Measurements from ENCODE around the gene PPP6R1. TPM values are rescaled to one million over a fixed set of nuclear protein-coding genes. Genes with fewer than 3 reads are reported as not detected.

Gene PPP6R1, protein sequence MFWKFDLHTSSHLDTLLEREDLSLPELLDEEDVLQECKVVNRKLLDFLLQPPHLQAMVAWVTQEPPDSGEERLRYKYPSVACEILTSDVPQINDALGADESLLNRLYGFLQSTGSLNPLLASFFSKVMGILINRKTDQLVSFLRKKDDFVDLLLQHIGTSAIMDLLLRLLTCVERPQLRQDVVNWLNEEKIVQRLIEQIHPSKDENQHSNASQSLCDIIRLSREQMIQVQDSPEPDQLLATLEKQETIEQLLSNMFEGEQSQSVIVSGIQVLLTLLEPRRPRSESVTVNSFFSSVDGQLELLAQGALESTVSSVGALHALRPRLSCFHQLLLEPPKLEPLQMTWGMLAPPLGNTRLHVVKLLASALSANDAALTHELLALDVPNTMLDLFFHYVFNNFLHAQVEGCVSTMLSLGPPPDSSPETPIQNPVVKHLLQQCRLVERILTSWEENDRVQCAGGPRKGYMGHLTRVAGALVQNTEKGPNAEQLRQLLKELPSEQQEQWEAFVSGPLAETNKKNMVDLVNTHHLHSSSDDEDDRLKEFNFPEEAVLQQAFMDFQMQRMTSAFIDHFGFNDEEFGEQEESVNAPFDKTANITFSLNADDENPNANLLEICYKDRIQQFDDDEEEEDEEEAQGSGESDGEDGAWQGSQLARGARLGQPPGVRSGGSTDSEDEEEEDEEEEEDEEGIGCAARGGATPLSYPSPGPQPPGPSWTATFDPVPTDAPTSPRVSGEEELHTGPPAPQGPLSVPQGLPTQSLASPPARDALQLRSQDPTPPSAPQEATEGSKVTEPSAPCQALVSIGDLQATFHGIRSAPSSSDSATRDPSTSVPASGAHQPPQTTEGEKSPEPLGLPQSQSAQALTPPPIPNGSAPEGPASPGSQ
- total RNA-seq = 10 to 100 TPM; 28.6 to 59.9 (median 41.1) TPM
- polyA plus RNA-seq = 10 to 100 TPM; 34.7 to 60.4 TPM
- long read RNA-seq, donor 1, transcript PPP6R1-201 (24 exons, 3,961 nt) = major isoform, 25 of 59 reads
- long read RNA-seq, donor 1, partial matches to known transcripts = 16 of 59 reads
- long read RNA-seq, donor 1, other reads (novel, unspliced or antisense) = 13 of 59 reads
- long read RNA-seq, donor 2, transcript PPP6R1-204 (7 exons, 2,389 nt) = minor isoform, 6 of 74 reads
- long read RNA-seq, donor 2, transcript PPP6R1-201 (24 exons, 3,961 nt) = major isoform, 10 of 74 reads
- long read RNA-seq, donor 2, partial matches to known transcripts = 44 of 74 reads
- long read RNA-seq, donor 2, other reads (novel, unspliced or antisense) = 12 of 74 reads
- long read RNA-seq, donor 3, transcript PPP6R1-204 (7 exons, 2,389 nt) = minor isoform, 8 of 125 reads
- long read RNA-seq, donor 3, transcript PPP6R1-201 (24 exons, 3,961 nt) = major isoform, 64 of 125 reads
- long read RNA-seq, donor 3, partial matches to known transcripts = 30 of 125 reads
- long read RNA-seq, donor 3, other reads (novel, unspliced or antisense) = 22 of 125 reads

DNA sequence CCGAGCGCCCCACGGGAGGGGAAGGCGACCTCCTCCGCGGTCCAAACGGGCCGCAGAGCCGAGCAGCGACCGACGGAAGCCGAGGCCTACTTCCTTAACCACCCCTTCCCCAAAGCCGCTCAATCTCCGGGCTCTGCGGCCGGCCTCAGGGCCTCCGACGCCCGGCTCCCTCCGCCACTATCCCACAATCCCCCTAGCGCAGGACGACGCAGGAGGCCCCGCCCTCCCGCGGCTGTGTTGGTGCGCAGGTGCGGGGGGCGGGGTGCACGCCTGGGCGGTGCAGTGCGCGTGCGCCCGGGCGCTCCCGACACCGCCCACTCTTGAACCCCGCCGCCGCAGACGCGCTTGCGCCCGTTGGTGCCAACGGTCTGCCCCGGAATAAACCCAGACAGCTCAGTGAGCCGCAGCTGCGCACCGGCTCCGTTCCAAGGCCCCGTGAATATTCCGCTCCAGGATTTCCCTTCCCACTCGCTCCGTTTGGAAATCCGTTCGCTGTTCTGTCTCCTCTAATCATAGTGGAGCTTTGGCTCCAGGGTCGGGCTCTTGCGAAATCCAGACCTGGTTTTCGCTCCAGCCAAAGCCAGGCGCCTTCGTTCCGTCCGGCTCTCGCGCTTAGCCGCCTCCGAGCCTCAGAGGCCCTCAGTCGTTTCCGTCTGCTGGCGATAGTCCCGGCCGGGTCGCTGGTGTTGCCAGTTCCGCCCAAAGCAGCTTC lies at the start of gene PPP6R1:
PPP6R1 (minus strand) TSS at position 190 of the 712 bp plus-strand sequence. CDS start 11,914 bp downstream, outside the sequence.
- peak within 1 kb of the TSS; percentile 76 to 99 (median 94) for H3K4me3 ChIP-seq
- intact Hi-C loops (cut with DNase I) = loop anchor here in 6 of 10 donors (1.0 to 5.0 kb wide), 7 partner anchors 21 to 202 kb away; partner anchors contain the start of genes HSPBP1 (in 3 of the 6), KMT5C (in 2 of the 6), ISOC2 (in 1 of the 6) and RPL28 (in 1 of the 6)
- DNase-seq (peak; percentile 97 to 98 (median 98)), ATAC-seq (peak; percentile 94 to 97 (median 96))
- H3K27ac ChIP-seq = peak within 1 kb of the TSS; percentile 85 to 98 (median 94)
- H3K27me3 ChIP-seq = no peaks in the 10 kb centered on the region
- H3K36me3 ChIP-seq = peaks cover 0 to 5% (median 0%) of the 10 kb centered on the region in 9 donors
- WGBS, 4 donors = 0 to 1% (median 1%) methylated on average over 45 to 76 of the region's 76 CpGs
- TF ChIP-seq POLR2A (IDR thresholded peaks at IDR 0.05) = peak in 1 of 2 donors; percentile 91
- TF ChIP-seq, protein P1, sequence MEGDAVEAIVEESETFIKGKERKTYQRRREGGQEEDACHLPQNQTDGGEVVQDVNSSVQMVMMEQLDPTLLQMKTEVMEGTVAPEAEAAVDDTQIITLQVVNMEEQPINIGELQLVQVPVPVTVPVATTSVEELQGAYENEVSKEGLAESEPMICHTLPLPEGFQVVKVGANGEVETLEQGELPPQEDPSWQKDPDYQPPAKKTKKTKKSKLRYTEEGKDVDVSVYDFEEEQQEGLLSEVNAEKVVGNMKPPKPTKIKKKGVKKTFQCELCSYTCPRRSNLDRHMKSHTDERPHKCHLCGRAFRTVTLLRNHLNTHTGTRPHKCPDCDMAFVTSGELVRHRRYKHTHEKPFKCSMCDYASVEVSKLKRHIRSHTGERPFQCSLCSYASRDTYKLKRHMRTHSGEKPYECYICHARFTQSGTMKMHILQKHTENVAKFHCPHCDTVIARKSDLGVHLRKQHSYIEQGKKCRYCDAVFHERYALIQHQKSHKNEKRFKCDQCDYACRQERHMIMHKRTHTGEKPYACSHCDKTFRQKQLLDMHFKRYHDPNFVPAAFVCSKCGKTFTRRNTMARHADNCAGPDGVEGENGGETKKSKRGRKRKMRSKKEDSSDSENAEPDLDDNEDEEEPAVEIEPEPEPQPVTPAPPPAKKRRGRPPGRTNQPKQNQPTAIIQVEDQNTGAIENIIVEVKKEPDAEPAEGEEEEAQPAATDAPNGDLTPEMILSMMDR (IDR thresholded peaks at IDR 0.05) = no peak
- H3K4me1 ChIP-seq = peaks cover 4 to 50% (median 43%) of the 10 kb centered on the region in 12 donors
- H3K9me3 ChIP-seq = no peaks in the 10 kb centered on the region

DNA sequence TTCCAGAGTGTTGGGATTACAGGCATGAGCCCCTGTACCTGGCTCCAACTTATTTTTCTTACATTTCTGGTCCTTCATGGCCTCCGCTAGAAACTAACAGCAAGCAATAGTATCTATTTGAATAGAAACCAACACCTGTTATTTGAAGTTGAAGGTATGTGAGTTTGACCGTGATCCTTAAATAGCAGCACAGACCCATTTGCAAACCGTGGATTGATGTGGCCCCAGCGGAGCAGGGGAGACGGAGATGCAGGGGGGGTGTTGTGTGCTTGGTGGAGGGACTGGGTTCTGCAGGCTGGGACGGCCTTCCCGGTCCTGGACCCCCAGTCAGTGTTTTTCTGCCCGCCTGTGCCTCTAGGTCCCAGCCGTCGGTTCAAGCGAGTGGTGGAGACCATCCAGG lies 49.5 kb upstream of the PPP6R1 start:
- Histone ChIP-seq H3K36me3 (peaks cover 0 to 37% (median 0%) of the 10 kb centered on the region in 9 donors), H3K4me1 (no peaks in the 10 kb centered on the region), H3K4me3 (no peak overlapping the region), H3K27me3 (no peaks in the 10 kb centered on the region), H3K9me3 (no peaks in the 10 kb centered on the region), H3K27ac (no peak overlapping the region)
- DNase-seq (no peak), ATAC-seq (no peak)
- 93 to 96% (median 95%) methylated on average over 4 to 11 of the region's 11 CpGs for WGBS, 4 donors
- TF ChIP-seq, protein P1 (IDR thresholded peaks at IDR 0.05) = no peak
- TF ChIP-seq POLR2A (IDR thresholded peaks at IDR 0.05) = no peak
- intact Hi-C loops (cut with DNase I) = loop anchor here in 4 of 10 donors (10.0 kb wide), 3 partner anchors 67 to 107 kb away; partner anchors contain the start of genes IL11 (in 2 of the 4), TMEM190 (in 2 of the 4), RPL28 (in 1 of the 4) and TMEM238 (in 1 of the 4)

DNA sequence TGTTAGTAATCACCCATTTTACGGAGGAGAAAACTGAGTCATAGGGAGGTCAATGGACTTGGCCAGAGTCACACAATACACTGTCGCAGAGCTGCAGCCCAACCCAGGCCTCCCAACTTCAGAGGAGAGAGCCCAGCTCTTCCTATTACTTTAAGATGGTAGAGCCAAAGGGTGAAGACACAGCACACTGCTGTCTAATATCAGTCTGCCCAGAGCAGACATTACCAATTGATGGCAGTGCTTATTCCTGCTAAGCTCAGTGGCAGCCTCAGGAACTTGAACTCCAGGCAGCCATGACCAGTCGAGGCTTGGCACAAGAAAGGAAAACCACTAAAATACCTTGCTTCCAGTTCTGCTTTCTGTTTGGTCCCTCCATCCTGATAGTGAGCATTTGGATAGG lies 47.9 kb upstream of the PPP6R1 start:
- DNase-seq = no peak
- TF ChIP-seq, protein P1 (IDR thresholded peaks at IDR 0.05) = no peak
- TF ChIP-seq POLR2A (IDR thresholded peaks at IDR 0.05) = no peak
- no peaks in the 10 kb centered on the region for H3K27me3 ChIP-seq
- H3K4me3 ChIP-seq = no peak overlapping the region
- ATAC-seq = no peak
- H3K27ac ChIP-seq = no peak overlapping the region
- intact Hi-C loops (cut with DNase I) = loop anchor here in 4 of 10 donors (10.0 kb wide), 3 partner anchors 68 to 108 kb away; partner anchors contain the start of genes IL11 (in 2 of the 4), TMEM190 (in 2 of the 4), RPL28 (in 1 of the 4) and TMEM238 (in 1 of the 4)
- H3K4me1 ChIP-seq = peaks cover 0 to 5% (median under 1%) of the 10 kb centered on the region in 12 donors
- H3K9me3 ChIP-seq = no peaks in the 10 kb centered on the region
- H3K36me3 ChIP-seq = peaks cover 0 to 44% (median 0%) of the 10 kb centered on the region in 9 donors
- WGBS, 4 donors = 86 to 94% (median 88%) methylated on average over 3 of the region's 3 CpGs
